Mesenchymal stem cell (in vitro differentiated cells and primary cell): Measurements from ENCODE around the gene IGSF21.

Source experiments
- DNase-seq: peaks from one replicate; pipeline ENCODE4 v3.0.0-alpha.2; 2013
- H2AFZ ChIP-seq: one replicate; pipeline ENCODE4 v1.6.1; 2013; ENCODE audit warnings: low read depth, mild to moderate bottlenecking, control low read depth, inconsistent platforms, low read length, moderate library complexity
- H2AK5ac ChIP-seq: 2 replicates; pipeline ENCODE4 v1.6.1; 2013; ENCODE audit warnings: low read length, moderate library complexity, mild to moderate bottlenecking, inconsistent platforms; ENCODE audit not compliant: severe bottlenecking
- H2BK120ac ChIP-seq: one replicate; pipeline ENCODE4 v1.6.1; 2013; ENCODE audit warnings: low read depth, mild to moderate bottlenecking, inconsistent platforms, low read length, moderate library complexity
- H2BK12ac ChIP-seq, 2 experiments: one replicate each; pipeline ENCODE4 v1.6.1; 2013; ENCODE audit warnings: inconsistent platforms in 2 of 2, low read length in 2 of 2, mild to moderate bottlenecking in 2 of 2, moderate library complexity in 2 of 2, control low read depth in 1 of 2
- H2BK15ac ChIP-seq: one replicate; pipeline ENCODE4 v1.6.1; 2013; ENCODE audit warnings: mild to moderate bottlenecking, low read depth, inconsistent platforms; ENCODE audit not compliant: poor library complexity, severe bottlenecking
- H2BK5ac ChIP-seq: 2 replicates; pipeline ENCODE4 v1.6.1; 2013; ENCODE audit warnings: low read depth, mild to moderate bottlenecking, low read length, control low read depth, inconsistent platforms; ENCODE audit not compliant: poor library complexity, severe bottlenecking
- H3K14ac ChIP-seq, 2 experiments: one replicate each; pipeline ENCODE4 v1.6.1; 2013; ENCODE audit warnings: inconsistent platforms in 2 of 2, low read length in 2 of 2, control low read depth in 1 of 2, mild to moderate bottlenecking in 1 of 2, moderate library complexity in 1 of 2
- H3K18ac ChIP-seq, 2 experiments: one replicate each; pipeline ENCODE4 v1.6.1; 2013; ENCODE audit warnings: inconsistent platforms in 2 of 2, low read length in 2 of 2, control low read depth in 1 of 2, low read depth in 1 of 2, mild to moderate bottlenecking in 1 of 2
- H3K23ac ChIP-seq, 2 experiments: one replicate each; pipeline ENCODE4 v1.6.1; 2013; ENCODE audit warnings: inconsistent platforms in 2 of 2, low read length in 2 of 2, mild to moderate bottlenecking in 2 of 2, moderate library complexity in 2 of 2, control low read depth in 1 of 2
- H3K27ac ChIP-seq: 2 replicates; pipeline ENCODE4 v1.5.1; 2013; ENCODE audit warnings: mild to moderate bottlenecking, moderate library complexity, low read length, control low read depth, inconsistent platforms; ENCODE audit not compliant: poor library complexity, severe bottlenecking
- H3K27me3 ChIP-seq, 2 experiments: 2 replicates each; pipeline versions ENCODE4 v1.6.1 to v1.7.0; 2013; ENCODE audit warnings: low read length in 2 of 2, mild to moderate bottlenecking in 2 of 2, moderate library complexity in 2 of 2, control low read depth in 1 of 2, inconsistent platforms in 1 of 2; ENCODE audit not compliant: control insufficient read depth in 1 of 2, insufficient read depth in 1 of 2
- H3K36me3 ChIP-seq, 2 experiments: 2 replicates each; pipeline versions ENCODE4 v1.6.1 to v1.7.0; 2013; ENCODE audit warnings: low read length in 2 of 2, control low read depth in 1 of 2, inconsistent platforms in 1 of 2, low read depth in 1 of 2, mild to moderate bottlenecking in 1 of 2; ENCODE audit not compliant: insufficient read depth in 2 of 2, control insufficient read depth in 1 of 2
- H3K4ac ChIP-seq, 2 experiments: one replicate each; pipeline ENCODE4 v1.6.1; 2013; ENCODE audit warnings: inconsistent platforms in 2 of 2, low read length in 2 of 2, mild to moderate bottlenecking in 2 of 2, moderate library complexity in 2 of 2, control low read depth in 1 of 2, low read depth in 1 of 2
- H3K4me1 ChIP-seq: 2 replicates; pipeline ENCODE4 v1.6.1; 2013; ENCODE audit warnings: low read depth, low read length, control low read depth; ENCODE audit not compliant: control insufficient read depth, insufficient read depth
- H3K4me2 ChIP-seq: 2 replicates; pipeline ENCODE4 v1.6.1; 2013; ENCODE audit warnings: low read length, mild to moderate bottlenecking, inconsistent platforms; ENCODE audit not compliant: poor library complexity, severe bottlenecking
- H3K4me3 ChIP-seq, 2 experiments: 2 replicates each; pipeline versions ENCODE4 v1.5.1 to v1.7.0; 2013; ENCODE audit warnings: low read length in 2 of 2, mild to moderate bottlenecking in 2 of 2, control low read depth in 1 of 2, low read depth in 1 of 2; ENCODE audit not compliant: insufficient read depth in 1 of 2
- H3K79me1 ChIP-seq: replicated peaks from 2 replicates; pipeline ENCODE4 v1.6.1; 2013; ENCODE audit warnings: mild to moderate bottlenecking, control low read depth, low read length, inconsistent platforms; ENCODE audit not compliant: poor library complexity, severe bottlenecking
- H3K9ac ChIP-seq: 2 replicates; pipeline ENCODE4 v1.7.0; 2013; ENCODE audit warnings: mild to moderate bottlenecking, low read length, moderate library complexity
- H3K9me3 ChIP-seq: 2 replicates; pipeline ENCODE4 v1.7.0; 2013; ENCODE audit warnings: mild to moderate bottlenecking, low read length; ENCODE audit not compliant: control insufficient read depth
- H4K8ac ChIP-seq: one replicate; pipeline ENCODE4 v1.6.1; 2013; ENCODE audit warnings: inconsistent platforms, mild to moderate bottlenecking, low read length, moderate library complexity
- H4K91ac ChIP-seq: one replicate; pipeline ENCODE4 v1.6.1; 2013; ENCODE audit warnings: mild to moderate bottlenecking, low read length, inconsistent platforms
- WGBS: methylation state at CpG from one replicate; pipeline ENCODE4 v1.1.7; 2013; ENCODE audit warnings: mixed read lengths; 5-methylcytosine and 5-hydroxymethylcytosine counted together

Gene IGSF21

GRCh38 chr1:18245647-18246046 lies 138.0 kb downstream of the IGSF21 start:
- H3K79me1 ChIP-seq: no peaks in the 10 kb centered on the region
- no peak overlapping the region for H3K27ac ChIP-seq
- H3K4ac ChIP-seq: no peak overlapping the region
- no peak overlapping the region for H3K23ac ChIP-seq
- H2AFZ ChIP-seq: no peak overlapping the region
- H3K18ac ChIP-seq: no peak overlapping the region
- no peaks in the 10 kb centered on the region for H3K9me3 ChIP-seq
- no peak overlapping the region for H2BK15ac ChIP-seq
- no peaks in the 10 kb centered on the region for H3K36me3 ChIP-seq
- no peak overlapping the region for H3K14ac ChIP-seq
- no peak overlapping the region for H3K4me2 ChIP-seq
- WGBS: 45% methylated on average over 1 of the region's 1 CpG
- no peak overlapping the region for H3K9ac ChIP-seq
- no peak overlapping the region for H2BK12ac ChIP-seq
- no peak overlapping the region for H2BK5ac ChIP-seq
- peaks cover 0 to 47% of the 10 kb centered on the region in 2 experiments for H3K27me3 ChIP-seq
- H4K91ac ChIP-seq: no peak overlapping the region
- no peaks in the 10 kb centered on the region for H3K4me1 ChIP-seq
- H4K8ac ChIP-seq: no peak overlapping the region
- no peak overlapping the region for H2BK120ac ChIP-seq
- H2AK5ac ChIP-seq: no peak overlapping the region
- no peak for DNase-seq
- no peak overlapping the region for H3K4me3 ChIP-seq

- Histone ChIP-seq H3K4ac (no peak overlapping the region), H3K9ac (no peak overlapping the region), H4K91ac (no peak overlapping the region), H3K4me2 (no peak overlapping the region), H2BK12ac (no peak overlapping the region), H3K4me3 (no peak overlapping the region), H3K14ac (no peak overlapping the region), H2AFZ (no peak overlapping the region), H2AK5ac (no peak overlapping the region), H3K27me3 (peaks cover 0 to 41% of the 10 kb centered on the region in 2 experiments), H2BK15ac (no peak overlapping the region), H2BK5ac (no peak overlapping the region), H3K23ac (no peak overlapping the region), H3K9me3 (peaks cover 7% of the 10 kb centered on the region), H3K36me3 (no peaks in the 10 kb centered on the region), H3K4me1 (no peaks in the 10 kb centered on the region), H3K27ac (no peak overlapping the region), H3K18ac (no peak overlapping the region), H2BK120ac (no peak overlapping the region), H3K79me1 (no peaks in the 10 kb centered on the region), H4K8ac (no peak overlapping the region)
- WGBS: 73% methylated on average over 6 of the region's 6 CpGs
- no peak for DNase-seq
Measured at GRCh38 chr1:18246543-18246942, 138.9 kb downstream of the IGSF21 start.

- H2BK5ac ChIP-seq: no peak overlapping the region
- peaks cover 0 to 41% of the 10 kb centered on the region in 2 experiments for H3K27me3 ChIP-seq
- H3K36me3 ChIP-seq: no peaks in the 10 kb centered on the region
- no peak overlapping the region for H4K91ac ChIP-seq
- no peak overlapping the region for H2AK5ac ChIP-seq
- peaks cover 9% of the 10 kb centered on the region for H3K9me3 ChIP-seq
- no peak overlapping the region for H3K4me3 ChIP-seq
- no peak overlapping the region for H2AFZ ChIP-seq
- H2BK12ac ChIP-seq: no peak overlapping the region
- no peaks in the 10 kb centered on the region for H3K79me1 ChIP-seq
- no peak overlapping the region for H3K18ac ChIP-seq
- H4K8ac ChIP-seq: no peak overlapping the region
- H3K4ac ChIP-seq: no peak overlapping the region
- H2BK15ac ChIP-seq: no peak overlapping the region
- H3K23ac ChIP-seq: no peak overlapping the region
- no peak overlapping the region for H3K9ac ChIP-seq
- H3K27ac ChIP-seq: no peak overlapping the region
- no peak overlapping the region for H3K4me2 ChIP-seq
- H2BK120ac ChIP-seq: no peak overlapping the region
- H3K4me1 ChIP-seq: no peaks in the 10 kb centered on the region
- H3K14ac ChIP-seq: no peak overlapping the region
- DNase-seq: no peak
- 37% methylated on average over 3 of the region's 4 CpGs for WGBS
Measured at GRCh38 chr1:18247151-18247550, 139.6 kb downstream of the IGSF21 start.

GRCh38 chr1:18249631-18250030 lies 142.0 kb downstream of the IGSF21 start:
- H3K36me3 ChIP-seq: no peaks in the 10 kb centered on the region
- no peak overlapping the region for H3K4ac ChIP-seq
- H2BK5ac ChIP-seq: no peak overlapping the region
- WGBS: 69% methylated on average over 2 of the region's 3 CpGs
- H3K14ac ChIP-seq: no peak overlapping the region
- H2BK120ac ChIP-seq: no peak overlapping the region
- H3K4me1 ChIP-seq: no peaks in the 10 kb centered on the region
- H3K4me3 ChIP-seq: no peak overlapping the region
- no peak for DNase-seq
- H3K27ac ChIP-seq: no peak overlapping the region
- H3K9ac ChIP-seq: no peak overlapping the region
- H2BK12ac ChIP-seq: no peak overlapping the region
- no peak overlapping the region for H4K91ac ChIP-seq
- peaks cover 0 to 24% of the 10 kb centered on the region in 2 experiments for H3K27me3 ChIP-seq
- no peaks in the 10 kb centered on the region for H3K79me1 ChIP-seq
- no peak overlapping the region for H2BK15ac ChIP-seq
- H3K18ac ChIP-seq: no peak overlapping the region
- no peak overlapping the region for H2AK5ac ChIP-seq
- no peak overlapping the region for H3K23ac ChIP-seq
- H3K9me3 ChIP-seq: peaks cover 9% of the 10 kb centered on the region
- H2AFZ ChIP-seq: no peak overlapping the region
- no peak overlapping the region for H3K4me2 ChIP-seq
- H4K8ac ChIP-seq: no peak overlapping the region
